Measurements from ENCODE around the gene GALNT13. TPM values are rescaled to one million over a fixed set of nuclear protein-coding genes. Genes with fewer than 3 reads are reported as not detected.

The GALNT13 gene
- total and polyA plus RNA-seq, 10 of the 15 experiments (the other 5 are each of a cell fraction or from before 2014, with no cell fraction given): 0.04 TPM; not detected in 9

DNA sequence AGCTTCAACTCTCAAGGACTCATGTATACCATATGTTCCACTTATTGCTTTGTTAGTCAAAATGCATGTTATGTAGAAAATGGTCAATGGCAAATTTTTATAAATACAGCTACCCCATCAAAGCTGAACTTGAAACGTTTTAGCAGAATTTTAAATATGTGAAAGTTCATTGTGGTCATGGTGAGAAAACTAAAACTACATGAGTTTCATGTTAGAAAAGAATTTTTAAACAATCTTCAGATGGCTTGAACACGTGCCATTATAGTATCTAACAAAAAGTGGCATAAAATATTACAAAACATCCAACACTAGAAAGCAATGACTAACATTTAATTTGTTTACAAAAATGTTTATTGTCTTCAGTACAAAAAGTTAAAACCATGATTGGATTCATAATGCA lies 580.7 kb downstream of the GALNT13 start:
- ChIA-PET POLR2A (no interaction called here), CTCF (interaction anchor here (0.7 to 2.8 kb wide), 16 partner anchors 8 to 858 kb away, joined by 3 to 14 read pairs (median 3); no protein-coding TSS in a partner anchor), SMC1A (ENCODE audit: uncharacterized antibody, unreplicated experiment) (interaction anchor here (0.8 to 1.8 kb wide), 18 partner anchors 12 to 858 kb away, joined by 3 to 8 read pairs (median 3); no protein-coding TSS in a partner anchor), RAD21 (ENCODE audit: unreplicated experiment) (interaction anchor here (0.5 to 0.9 kb wide), 2 partner anchors 64 to 210 kb away, joined by 3 read pairs; no protein-coding TSS in a partner anchor)
- FAIRE-seq (no peak), ATAC-seq (peak; percentile 13; the same call in 1 of the 3 replicates), DNase-seq (ENCODE audit: low read depth, low spot score) (no peak)
- no peaks in the 10 kb centered on the region for H4K20me1 ChIP-seq (ENCODE audit: control insufficient read depth, insufficient read depth)
- H3K27me3 ChIP-seq (replicated peaks in 1 of 2; ENCODE audit: control insufficient read depth in 2 of 2, insufficient read depth in 2 of 2, low read length in 1 of 2): no peaks in the 10 kb centered on the region
- TF ChIP-seq ZBED1 (IDR thresholded peaks at IDR 0.05; ENCODE audit: borderline replicate concordance) (no peak), BHLHE40 (IDR thresholded peaks at IDR 0.05; ENCODE audit: borderline replicate concordance in 1 of 2, low read depth in 2 of 2, low read length in 1 of 2) (peak in 1 of 2 experiments; percentile 24; a peak in 2 of 4 replicates)
- no peaks in the 10 kb centered on the region for H3K9me3 ChIP-seq (replicated peaks; ENCODE audit: control insufficient read depth, insufficient read depth, low read length)
- no peak overlapping the region for H3K27ac ChIP-seq (ENCODE audit: control insufficient read depth, insufficient read depth)
- H3K4me1 ChIP-seq (ENCODE audit: control insufficient read depth, insufficient read depth, low read length): no peaks in the 10 kb centered on the region
- H3K4me3 ChIP-seq: no peak overlapping the region
- BruUV-seq (replicated peaks): no TSS peak
- intact Hi-C loops (cut with micrococcal nuclease; ENCODE audit: unreplicated experiment): loop anchor here (2.0 to 5.0 kb wide), 4 partner anchors 75 to 858 kb away; no protein-coding TSS in a partner anchor
- 5% methylated on average over 2 of the region's 2 CpGs for WGBS (ENCODE audit: insufficient coverage, insufficient replicate concordance, low lambda C conversion rate, missing lambda C conversion rate)
- H2AFZ ChIP-seq (ENCODE audit: control insufficient read depth, low read depth, low read length): no peak overlapping the region
- H3K79me2 ChIP-seq (ENCODE audit: control insufficient read depth, insufficient read depth, low read length): no peaks in the 10 kb centered on the region
- H3K36me3 ChIP-seq (ENCODE audit: control insufficient read depth in 2 of 2, insufficient read depth in 2 of 2, low read length in 1 of 2): no peaks in the 10 kb centered on the region
- in situ Hi-C loops (cut with MboI): no loop called here
- H3K4me2 ChIP-seq (ENCODE audit: control insufficient read depth, insufficient read depth): no peak overlapping the region
- H3K9ac ChIP-seq (ENCODE audit: control insufficient read depth, insufficient read depth, low read length): no peak overlapping the region

GRCh38 chr2:154452906-154453493 lies 581.3 kb downstream of the GALNT13 start:
- H3K27ac ChIP-seq (ENCODE audit: control insufficient read depth, insufficient read depth): no peak overlapping the region
- no peak overlapping the region for H3K4me3 ChIP-seq
- CTCF ChIA-PET: interaction anchor here (0.6 to 2.8 kb wide), 17 partner anchors 8 to 858 kb away, joined by 3 to 14 read pairs (median 3); no protein-coding TSS in a partner anchor
- no peaks in the 10 kb centered on the region for H3K27me3 ChIP-seq (replicated peaks in 1 of 2; ENCODE audit: control insufficient read depth in 2 of 2, insufficient read depth in 2 of 2, low read length in 1 of 2)
- H2AFZ ChIP-seq (ENCODE audit: control insufficient read depth, low read depth, low read length): no peak overlapping the region
- H4K20me1 ChIP-seq (ENCODE audit: control insufficient read depth, insufficient read depth): no peaks in the 10 kb centered on the region
- in situ Hi-C loops (cut with MboI): no loop called here
- H3K79me2 ChIP-seq (ENCODE audit: control insufficient read depth, insufficient read depth, low read length): no peaks in the 10 kb centered on the region
- no peak overlapping the region for H3K4me2 ChIP-seq (ENCODE audit: control insufficient read depth, insufficient read depth)
- peak; percentile 62 for FAIRE-seq
- peak; percentile 13 for DNase-seq (ENCODE audit: low read depth, low spot score)
- H3K9ac ChIP-seq (ENCODE audit: control insufficient read depth, insufficient read depth, low read length): no peak overlapping the region
- peak; percentile 84 for ATAC-seq
- POLR2A ChIA-PET: no interaction called here
- 48% methylated on average over 4 of the region's 4 CpGs for WGBS (ENCODE audit: insufficient coverage, insufficient replicate concordance, low lambda C conversion rate, missing lambda C conversion rate)
- no peaks in the 10 kb centered on the region for H3K9me3 ChIP-seq (replicated peaks; ENCODE audit: control insufficient read depth, insufficient read depth, low read length)
- intact Hi-C loops (cut with micrococcal nuclease; ENCODE audit: unreplicated experiment): loop anchor here (2.0 to 5.0 kb wide), 4 partner anchors 74 to 858 kb away; no protein-coding TSS in a partner anchor
- no peaks in the 10 kb centered on the region for H3K36me3 ChIP-seq (ENCODE audit: control insufficient read depth in 2 of 2, insufficient read depth in 2 of 2, low read length in 1 of 2)
- SMC1A ChIA-PET (ENCODE audit: uncharacterized antibody, unreplicated experiment): interaction anchor here (0.6 to 1.8 kb wide), 22 partner anchors 11 to 858 kb away, joined by 3 to 8 read pairs (median 3); no protein-coding TSS in a partner anchor
- no TSS peak for BruUV-seq (replicated peaks)
- RAD21 ChIA-PET (ENCODE audit: unreplicated experiment): interaction anchor here (0.9 to 1.0 kb wide), 2 partner anchors 210 to 769 kb away, joined by 3 to 4 read pairs; no protein-coding TSS in a partner anchor
- no peaks in the 10 kb centered on the region for H3K4me1 ChIP-seq (ENCODE audit: control insufficient read depth, insufficient read depth, low read length)
- TF ChIP-seq RAD21 (IDR thresholded peaks at IDR 0.05; ENCODE audit: insufficient read depth, low read depth, low read length) (peak; percentile 38), NFIC (IDR thresholded peaks at IDR 0.05; ENCODE audit: low read depth, low read length) (no peak), HDAC2 (IDR thresholded peaks at IDR 0.05) (no peak), ZNF384 (IDR thresholded peaks at IDR 0.05; ENCODE audit: borderline replicate concordance, low read depth, low read length) (no peak), SREBF1 (IDR thresholded peaks at IDR 0.05; ENCODE audit: low read length) (no peak), IKZF2 (IDR thresholded peaks at IDR 0.05) (peak; percentile 16 to 44; a peak in 2 of 4 replicates), ZNF217 (IDR thresholded peaks at IDR 0.05) (peak; percentile 16; the same call in 1 of the 2 replicates), TCF12 (IDR thresholded peaks at IDR 0.05; ENCODE audit: low read depth, low read length) (no peak), HCFC1 (IDR thresholded peaks at IDR 0.05; ENCODE audit: low read length) (no peak)
- TF ChIP-seq, protein P1, sequence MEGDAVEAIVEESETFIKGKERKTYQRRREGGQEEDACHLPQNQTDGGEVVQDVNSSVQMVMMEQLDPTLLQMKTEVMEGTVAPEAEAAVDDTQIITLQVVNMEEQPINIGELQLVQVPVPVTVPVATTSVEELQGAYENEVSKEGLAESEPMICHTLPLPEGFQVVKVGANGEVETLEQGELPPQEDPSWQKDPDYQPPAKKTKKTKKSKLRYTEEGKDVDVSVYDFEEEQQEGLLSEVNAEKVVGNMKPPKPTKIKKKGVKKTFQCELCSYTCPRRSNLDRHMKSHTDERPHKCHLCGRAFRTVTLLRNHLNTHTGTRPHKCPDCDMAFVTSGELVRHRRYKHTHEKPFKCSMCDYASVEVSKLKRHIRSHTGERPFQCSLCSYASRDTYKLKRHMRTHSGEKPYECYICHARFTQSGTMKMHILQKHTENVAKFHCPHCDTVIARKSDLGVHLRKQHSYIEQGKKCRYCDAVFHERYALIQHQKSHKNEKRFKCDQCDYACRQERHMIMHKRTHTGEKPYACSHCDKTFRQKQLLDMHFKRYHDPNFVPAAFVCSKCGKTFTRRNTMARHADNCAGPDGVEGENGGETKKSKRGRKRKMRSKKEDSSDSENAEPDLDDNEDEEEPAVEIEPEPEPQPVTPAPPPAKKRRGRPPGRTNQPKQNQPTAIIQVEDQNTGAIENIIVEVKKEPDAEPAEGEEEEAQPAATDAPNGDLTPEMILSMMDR (IDR thresholded peaks at IDR 0.05 in 2 of 3, conservative IDR thresholded peaks at IDR 0.05 in 1 of 3; ENCODE audit: control insufficient read depth in 2 of 3, extremely low read depth in 1 of 3, insufficient read depth in 1 of 3, low read depth in 3 of 3, low read length in 3 of 3): peak; percentile 30 to 56 (median 50); a peak in 5 of 6 replicates
- TF ChIP-seq, protein P2, sequence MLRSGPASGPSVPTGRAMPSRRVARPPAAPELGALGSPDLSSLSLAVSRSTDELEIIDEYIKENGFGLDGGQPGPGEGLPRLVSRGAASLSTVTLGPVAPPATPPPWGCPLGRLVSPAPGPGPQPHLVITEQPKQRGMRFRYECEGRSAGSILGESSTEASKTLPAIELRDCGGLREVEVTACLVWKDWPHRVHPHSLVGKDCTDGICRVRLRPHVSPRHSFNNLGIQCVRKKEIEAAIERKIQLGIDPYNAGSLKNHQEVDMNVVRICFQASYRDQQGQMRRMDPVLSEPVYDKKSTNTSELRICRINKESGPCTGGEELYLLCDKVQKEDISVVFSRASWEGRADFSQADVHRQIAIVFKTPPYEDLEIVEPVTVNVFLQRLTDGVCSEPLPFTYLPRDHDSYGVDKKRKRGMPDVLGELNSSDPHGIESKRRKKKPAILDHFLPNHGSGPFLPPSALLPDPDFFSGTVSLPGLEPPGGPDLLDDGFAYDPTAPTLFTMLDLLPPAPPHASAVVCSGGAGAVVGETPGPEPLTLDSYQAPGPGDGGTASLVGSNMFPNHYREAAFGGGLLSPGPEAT (IDR thresholded peaks at IDR 0.05; ENCODE audit: low read depth): peak; percentile 34; the same call in 1 of the 2 replicates

Measured in GM12878 (cell line).